NCI-H1694 treated with DMSO at 0.1 percent for 48 hours (cell line): ENCODE measurements around the gene IPCEF1.
"Not testable (repeated sequence)": the region's sequence is repeated elsewhere in the genome, so short reads cannot be mapped to it uniquely, and the experiment has no call there.

Experiments used
- DNase-seq: peaks from one replicate; lab custom pipeline; 2025; lab: John Stamatoyannopoulos, UW

IPCEF1 gene

DNA sequence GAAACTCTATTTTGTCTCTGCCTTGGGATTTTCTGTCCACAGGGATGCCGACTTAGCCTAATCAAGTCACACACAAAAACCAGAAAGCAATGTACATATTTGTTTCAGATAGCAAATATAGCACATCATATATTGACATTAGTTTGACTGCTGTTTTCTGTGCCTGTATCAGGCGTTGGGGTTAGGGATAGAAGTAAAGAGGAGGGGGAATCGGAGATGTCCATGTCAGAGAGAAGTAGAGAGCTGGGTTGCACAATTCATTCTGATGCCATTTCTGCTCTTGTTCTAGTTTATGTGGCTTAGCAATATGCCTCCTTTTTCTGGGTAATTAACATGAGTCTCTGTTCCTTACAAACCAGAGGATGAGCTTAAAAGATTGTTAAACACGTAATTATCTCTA lies 14.7 kb upstream of the IPCEF1 start:
- no peak for DNase-seq

GRCh38 chr6:154370545-154370944 lies 13.9 kb upstream of the IPCEF1 start:
- no peak for DNase-seq

- no peak for DNase-seq
These were observed 11.5 kb upstream of the IPCEF1 start for GRCh38 chr6:154367839-154368695.

- no peak for DNase-seq
These were observed 10.7 kb upstream of the IPCEF1 start for GRCh38 chr6:154367336-154367735.

- DNase-seq = no peak
These were observed 7.2 kb upstream of the IPCEF1 start for GRCh38 chr6:154363821-154364220.

GRCh38 chr6:154361476-154361875 lies 4.9 kb upstream of the IPCEF1 start:
- DNase-seq = no peak

DNA sequence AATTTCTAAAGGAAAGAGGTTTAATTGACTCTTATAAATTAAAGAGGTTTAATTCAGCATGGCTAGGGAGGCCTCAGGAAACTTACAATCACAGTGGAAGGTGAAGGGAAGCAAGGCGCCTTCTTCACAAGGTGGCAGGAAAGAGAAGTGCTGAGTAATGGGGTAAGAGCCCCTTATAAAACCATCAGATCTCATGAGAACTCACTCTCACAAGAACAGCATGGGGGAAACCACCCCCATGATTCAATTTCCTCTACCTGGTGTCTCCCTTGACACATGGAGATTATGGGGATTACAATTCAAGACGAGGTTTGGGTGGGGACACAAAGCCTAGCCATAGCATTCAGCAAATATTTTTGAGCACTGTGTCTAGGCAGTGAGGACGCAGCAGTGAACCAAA lies 3.9 kb upstream of the IPCEF1 start:
- DNase-seq = no peak

DNA sequence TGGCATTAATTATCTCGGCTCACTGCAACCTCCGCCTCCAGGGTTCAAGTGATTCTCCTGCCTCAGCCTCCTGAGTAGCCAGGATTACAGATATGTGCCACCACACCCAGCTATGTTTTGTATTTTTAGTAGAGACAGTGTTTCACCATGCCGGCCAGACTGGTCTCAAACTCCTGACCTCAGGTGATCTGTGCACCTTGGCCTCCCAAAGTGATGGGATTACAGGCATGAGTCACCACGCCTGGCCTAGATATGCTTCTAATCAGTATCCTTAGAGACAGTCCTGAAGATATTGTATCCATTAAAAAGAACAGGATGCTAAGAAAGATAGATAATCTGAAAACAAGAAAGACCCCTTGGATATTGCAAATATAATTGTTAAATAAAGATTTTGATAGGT lies 3.1 kb upstream of the IPCEF1 start:
- DNase-seq = no peak

GRCh38 chr6:154359161-154359574 lies 2.6 kb upstream of the IPCEF1 start:
- DNase-seq = peak; percentile 42

DNA sequence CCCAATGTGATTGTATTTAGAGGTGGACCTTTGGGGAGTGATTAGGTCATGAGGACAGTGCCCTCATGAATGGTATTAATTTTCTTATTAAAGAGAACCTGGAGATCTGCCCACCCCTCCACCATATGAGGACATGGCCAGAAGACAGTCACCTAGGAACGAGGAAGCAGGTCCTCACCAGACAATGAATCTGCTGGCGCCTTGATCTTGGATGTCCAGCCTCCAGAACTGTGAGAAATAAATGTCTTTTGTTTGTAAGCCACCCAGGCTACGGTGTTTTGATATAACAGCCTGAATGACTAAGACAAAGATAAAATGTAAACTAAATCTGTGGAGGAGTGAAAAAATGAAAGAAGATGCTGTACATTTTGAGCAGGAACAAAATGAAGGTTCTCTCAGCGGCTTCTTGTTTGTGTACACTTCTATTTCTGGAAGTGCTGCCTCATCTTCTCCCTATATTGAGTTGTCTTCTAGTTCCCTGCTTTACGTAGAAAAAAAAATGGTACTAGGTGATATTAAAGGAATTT lies 1.5 kb upstream of the IPCEF1 start:
- no peak for DNase-seq

- no peak for DNase-seq
These were observed 490 bp downstream of the IPCEF1 start for GRCh38 chr6:154356113-154356512.

DNA sequence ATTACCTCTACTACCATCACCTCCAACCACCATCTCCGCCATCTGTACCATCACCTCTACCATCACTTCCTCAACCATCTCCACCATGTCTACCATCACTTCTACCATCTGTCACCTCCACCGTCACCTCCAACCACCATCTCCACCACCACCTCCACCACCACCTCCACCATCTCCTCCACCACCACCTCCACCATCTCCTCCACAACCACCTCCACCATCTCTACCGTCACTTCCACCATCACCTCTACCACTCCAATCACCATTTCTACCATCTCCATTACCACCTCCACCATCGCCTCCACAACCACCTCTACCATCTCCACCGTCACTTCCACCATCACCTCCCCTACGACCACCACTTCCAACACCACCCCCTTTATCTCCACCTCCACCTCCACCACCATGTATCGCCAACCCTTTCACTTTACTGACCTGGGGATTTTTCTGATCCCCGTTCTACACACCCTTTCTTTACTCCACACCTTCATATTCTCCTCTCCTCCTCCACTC lies 2.3 kb downstream of the IPCEF1 start:
- DNase-seq = no peak

- DNase-seq = no peak
These were observed 3.0 kb downstream of the IPCEF1 start for GRCh38 chr6:154353626-154354025.

- no peak for DNase-seq
These were observed 3.6 kb downstream of the IPCEF1 start for GRCh38 chr6:154352898-154353585.

- no peak for DNase-seq
These were observed 6.3 kb downstream of the IPCEF1 start for GRCh38 chr6:154350293-154350692.

- DNase-seq = no peak
These were observed 8.6 kb downstream of the IPCEF1 start for GRCh38 chr6:154347981-154348380.

GRCh38 chr6:154345811-154346210 lies 10.8 kb downstream of the IPCEF1 start:
- DNase-seq = no peak

DNA sequence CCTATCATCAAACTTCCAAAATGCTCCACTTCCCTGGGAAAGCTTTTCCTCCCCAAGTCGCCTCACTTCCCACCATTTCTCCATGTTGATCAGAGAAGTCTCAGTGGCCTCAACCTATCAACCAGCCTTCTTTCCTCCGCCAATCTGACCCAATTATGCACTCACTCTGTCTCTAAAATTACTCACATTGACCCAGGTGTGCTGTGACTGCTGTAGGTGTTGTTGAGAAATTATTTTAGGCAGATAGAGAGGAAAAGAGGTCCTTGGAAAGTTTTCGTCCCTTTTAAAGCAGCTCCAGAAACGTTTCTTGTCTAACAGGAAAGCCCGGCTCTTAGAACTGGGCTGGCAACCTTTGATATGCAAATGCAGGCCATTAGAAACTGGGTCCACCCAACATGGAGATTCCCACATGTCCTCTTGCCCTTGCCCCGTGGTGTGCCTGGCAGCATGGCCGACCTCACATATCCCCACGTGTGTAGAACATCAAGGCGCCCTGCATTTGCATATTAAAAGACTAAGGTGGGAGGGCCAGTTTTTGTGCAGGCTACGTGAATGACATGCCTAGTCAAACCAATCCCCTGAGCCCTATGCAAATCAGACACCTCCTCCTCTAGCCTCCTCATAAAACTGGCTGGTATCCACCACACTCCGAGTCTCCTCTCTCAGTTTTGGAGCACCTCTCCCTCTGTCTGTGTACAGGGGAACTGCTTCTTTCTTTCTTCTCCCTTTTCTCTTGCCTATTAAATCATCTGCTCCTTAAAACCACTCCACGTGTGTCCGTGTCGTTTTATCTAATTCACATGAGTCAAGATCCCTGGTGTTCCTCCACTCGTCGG lies 12.9 kb downstream of the IPCEF1 start:
- DNase-seq = no peak

DNA sequence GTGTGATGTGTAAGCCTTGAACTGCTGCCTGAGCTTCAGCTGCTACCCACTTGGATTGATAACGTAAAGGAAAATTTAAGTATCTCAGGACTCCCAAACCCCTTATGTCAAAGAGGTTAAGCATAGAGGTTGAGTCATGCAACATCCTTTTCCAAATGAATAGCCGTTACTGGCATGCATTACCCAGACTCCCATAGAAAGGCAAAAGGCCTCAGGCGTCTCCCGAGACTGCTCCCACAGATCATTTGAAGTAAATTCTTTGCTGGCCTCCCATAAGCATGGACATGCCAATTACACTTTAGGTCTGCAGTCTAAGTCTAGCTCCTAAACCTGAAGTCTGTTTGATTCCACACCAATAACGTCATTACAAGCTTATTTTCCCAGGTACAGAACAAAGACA lies 14.7 kb downstream of the IPCEF1 start:
- no peak for DNase-seq

DNA sequence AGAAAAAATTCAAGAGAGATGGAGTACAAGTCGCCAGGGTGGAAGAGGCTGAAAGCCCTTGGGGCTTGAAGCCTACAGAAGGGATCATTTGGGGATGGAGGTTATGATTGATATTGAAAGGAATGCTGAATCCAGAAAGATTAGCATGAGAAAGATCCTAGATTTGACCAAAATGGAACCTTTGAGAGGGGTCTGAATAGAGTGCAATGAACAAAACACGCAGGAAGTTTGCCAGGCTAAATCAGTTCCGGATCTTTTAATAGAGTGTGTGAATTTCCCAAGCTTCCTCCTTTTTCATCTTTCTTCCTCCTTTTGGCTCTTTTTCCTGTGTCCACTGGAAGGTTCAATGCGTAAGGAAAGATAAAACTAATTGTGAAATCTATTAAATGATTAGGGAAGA lies 15.3 kb downstream of the IPCEF1 start:
- DNase-seq = no peak

DNA sequence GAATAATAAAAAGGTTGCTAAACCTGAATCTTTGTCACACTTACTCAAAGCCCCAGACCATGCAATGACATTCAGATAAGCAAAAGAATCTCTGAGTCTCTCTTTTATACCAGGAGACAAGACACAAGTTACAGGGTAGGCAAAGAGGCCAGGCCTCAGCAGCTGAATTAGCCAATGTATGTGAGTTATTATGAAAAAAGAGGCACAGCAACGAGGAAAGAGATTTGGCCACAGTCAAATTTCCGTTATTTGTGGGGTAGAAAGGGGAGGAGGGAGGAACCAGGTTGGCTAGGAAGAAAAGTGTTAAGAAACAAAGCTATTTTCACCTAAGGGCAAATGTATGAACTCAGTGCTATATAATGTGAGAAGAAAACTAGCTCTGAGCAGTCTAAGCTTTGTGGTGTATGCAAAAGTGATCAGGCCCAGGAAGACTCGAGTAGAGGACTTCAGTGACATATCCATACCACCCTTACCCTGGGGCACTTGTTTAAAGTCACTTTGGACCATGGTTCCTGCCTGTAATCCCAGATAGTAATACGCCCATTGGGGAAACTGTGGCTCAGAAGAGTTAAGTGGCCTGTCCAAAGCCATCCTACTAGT lies 19.1 kb downstream of the IPCEF1 start:
- DNase-seq = no peak

- not testable (repeated sequence) for DNase-seq
These were observed 22.5 kb downstream of the IPCEF1 start for GRCh38 chr6:154334147-154334546.
